C4-2B (cell line): ENCODE results near the gene CLCA2.

Source experiments
- H3K27ac ChIP-seq: fragments of 450-650 bp; 2 replicates; pipeline ENCODE4 v1.5.1; 2017
- ZFX ChIP-seq: fragments of 450-650 bp; IDR thresholded peaks from 2 replicates; pipeline ENCODE4 v1.6.1; 2017
- TF ChIP-seq, protein P1 (sequence below): fragments of 450-650 bp; conservative IDR thresholded peaks from 2 replicates; pipeline ENCODE4 v1.5.1; 2017; ENCODE audit warnings: mild to moderate bottlenecking

The CLCA2 gene

DNA sequence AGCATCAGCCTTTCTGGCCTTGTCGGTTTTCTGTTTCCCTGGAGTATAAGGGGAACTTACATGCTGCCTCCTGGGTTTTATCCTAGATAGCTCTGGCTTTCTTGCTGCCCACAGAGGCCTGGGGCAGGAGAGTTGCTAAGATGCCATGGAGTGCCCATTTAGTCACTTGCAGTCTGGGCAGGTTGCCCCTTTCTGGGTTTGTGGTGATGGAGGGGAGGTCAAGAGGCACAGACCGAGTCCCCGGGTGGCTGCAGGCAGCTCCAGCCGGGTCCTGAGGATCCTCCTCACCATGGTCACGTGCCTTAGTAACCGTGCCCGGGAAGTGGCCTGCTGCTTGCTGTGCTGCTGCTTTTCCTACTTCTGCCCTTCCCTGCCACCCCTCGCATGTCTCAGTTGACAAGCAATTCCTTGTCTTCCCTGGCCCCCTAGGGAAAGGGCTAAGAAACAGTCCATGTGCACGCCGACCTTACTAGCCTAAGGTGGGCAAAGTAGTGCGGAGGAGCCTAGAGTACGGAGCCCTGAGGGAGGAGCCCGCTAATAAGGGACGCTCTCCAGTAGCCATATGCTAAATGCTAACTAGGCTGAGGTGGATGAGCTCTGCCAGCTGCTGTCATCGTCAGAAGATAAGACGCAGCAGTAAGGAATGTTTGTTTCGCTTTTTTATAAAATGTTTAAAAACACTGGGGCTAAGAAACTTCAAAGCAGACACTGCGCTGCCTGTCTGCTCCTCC is 79.6 kb downstream of the CLCA2 start:
- H3K27ac ChIP-seq: no peak overlapping the region
- TF ChIP-seq, protein P1, sequence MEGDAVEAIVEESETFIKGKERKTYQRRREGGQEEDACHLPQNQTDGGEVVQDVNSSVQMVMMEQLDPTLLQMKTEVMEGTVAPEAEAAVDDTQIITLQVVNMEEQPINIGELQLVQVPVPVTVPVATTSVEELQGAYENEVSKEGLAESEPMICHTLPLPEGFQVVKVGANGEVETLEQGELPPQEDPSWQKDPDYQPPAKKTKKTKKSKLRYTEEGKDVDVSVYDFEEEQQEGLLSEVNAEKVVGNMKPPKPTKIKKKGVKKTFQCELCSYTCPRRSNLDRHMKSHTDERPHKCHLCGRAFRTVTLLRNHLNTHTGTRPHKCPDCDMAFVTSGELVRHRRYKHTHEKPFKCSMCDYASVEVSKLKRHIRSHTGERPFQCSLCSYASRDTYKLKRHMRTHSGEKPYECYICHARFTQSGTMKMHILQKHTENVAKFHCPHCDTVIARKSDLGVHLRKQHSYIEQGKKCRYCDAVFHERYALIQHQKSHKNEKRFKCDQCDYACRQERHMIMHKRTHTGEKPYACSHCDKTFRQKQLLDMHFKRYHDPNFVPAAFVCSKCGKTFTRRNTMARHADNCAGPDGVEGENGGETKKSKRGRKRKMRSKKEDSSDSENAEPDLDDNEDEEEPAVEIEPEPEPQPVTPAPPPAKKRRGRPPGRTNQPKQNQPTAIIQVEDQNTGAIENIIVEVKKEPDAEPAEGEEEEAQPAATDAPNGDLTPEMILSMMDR: no peak
- TF ChIP-seq ZFX: no peak

DNA sequence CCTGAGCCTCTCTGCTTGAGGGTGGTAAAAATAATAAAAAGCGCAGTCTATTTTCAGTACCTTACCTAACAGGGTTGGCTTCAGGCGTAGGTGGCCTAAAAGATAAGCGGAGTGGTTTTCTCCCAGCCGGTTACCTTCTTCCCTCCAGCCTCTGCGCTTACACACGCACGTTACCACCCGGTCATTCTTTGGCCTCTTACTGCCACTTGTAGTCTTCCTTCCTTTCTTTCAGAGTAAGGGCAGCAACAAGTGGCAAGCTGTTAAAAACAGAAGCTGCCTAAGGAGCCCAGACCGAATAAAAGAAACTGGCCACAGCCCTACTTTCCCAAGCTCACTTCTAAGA is 80.1 kb downstream of the CLCA2 start:
- TF ChIP-seq, protein P1: no peak
- TF ChIP-seq ZFX: no peak
- no peak overlapping the region for H3K27ac ChIP-seq

GRCh38 chr1:86504895-86505563 is 81.1 kb downstream of the CLCA2 start:
- H3K27ac ChIP-seq: no peak overlapping the region; the same call in 1 of the 2 replicates
- TF ChIP-seq, protein P1: no peak
- no peak for TF ChIP-seq ZFX

- no peak overlapping the region; the same call in 1 of the 2 replicates for H3K27ac ChIP-seq
- TF ChIP-seq, protein P1: no peak
Measured at GRCh38 chr1:86505564-86505902, 81.6 kb downstream of the CLCA2 start.
